HG03460 (cell line): ENCODE data around the gene CCL4.
"Not testable (repeated sequence)": the region's sequence is repeated elsewhere in the genome, so short reads cannot be mapped to it uniquely, and the experiment has no call there.

Source experiments
- ATAC-seq: cut with Tn5 transposase; IDR thresholded peaks from one replicate; pipeline ENCODE4 v1.9.1; 2021; ENCODE audit not compliant: unreplicated experiment

CCL4 gene

DNA sequence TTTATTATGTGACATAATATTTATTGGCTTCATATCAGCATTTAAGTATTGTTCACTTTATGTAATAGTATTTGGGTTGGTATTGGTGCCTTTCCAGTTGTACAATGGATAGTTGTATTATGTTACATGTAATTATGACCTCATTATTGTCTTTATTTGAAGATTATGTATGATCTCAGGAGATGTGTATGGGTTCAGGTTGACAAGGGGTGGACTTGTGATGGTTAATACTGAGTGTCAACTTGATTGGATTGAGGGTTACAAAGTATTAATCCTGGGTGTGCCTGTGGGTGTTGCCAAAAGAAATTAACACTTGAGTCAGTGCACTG is 12.0 kb downstream of the CCL4 start:
- not testable (repeated sequence) for ATAC-seq

GRCh38 chr17:36117505-36118382 is 14.1 kb downstream of the CCL4 start:
- ATAC-seq = no peak

DNA sequence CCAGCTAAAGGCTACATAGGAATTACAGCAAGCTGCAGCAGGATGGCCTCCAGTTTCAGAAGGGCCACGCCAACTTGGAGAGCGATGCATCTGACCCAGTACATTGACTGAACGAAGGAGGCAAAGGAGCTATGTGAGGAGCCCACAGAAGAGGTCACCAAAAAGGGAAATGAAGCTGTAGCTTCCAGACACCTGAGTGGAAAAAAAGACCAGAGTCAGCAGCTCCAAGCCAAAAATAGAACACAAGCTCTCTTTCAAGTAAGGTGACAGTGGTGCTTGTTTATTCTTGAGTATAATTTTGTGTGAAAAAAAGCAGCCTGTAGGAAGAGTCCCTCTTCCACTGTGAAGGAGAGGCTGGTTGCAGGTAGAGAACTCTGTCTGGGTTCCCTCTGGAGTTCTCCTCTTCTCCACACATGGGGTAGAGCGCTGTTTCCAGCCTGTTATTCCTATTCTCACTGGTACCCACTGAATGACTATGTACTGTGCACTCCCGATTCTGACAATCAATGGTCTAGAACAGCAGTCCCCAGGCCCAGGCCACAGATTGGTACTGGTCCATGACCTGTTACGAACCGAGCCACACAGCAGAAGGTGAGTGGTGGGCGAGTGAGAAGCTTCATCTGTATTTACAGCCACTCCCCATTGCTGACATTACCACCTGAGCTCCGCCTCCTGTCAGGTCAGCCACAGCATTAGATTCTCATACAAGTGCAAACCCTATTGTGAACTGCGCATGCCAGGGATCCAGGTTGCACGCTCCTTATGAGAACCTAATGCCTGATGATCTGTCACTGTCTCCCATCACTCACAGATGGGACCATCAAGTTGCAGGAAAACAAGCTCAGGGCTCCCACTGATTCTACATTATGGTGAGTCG is 15.1 kb downstream of the CCL4 start:
- ATAC-seq = no peak

DNA sequence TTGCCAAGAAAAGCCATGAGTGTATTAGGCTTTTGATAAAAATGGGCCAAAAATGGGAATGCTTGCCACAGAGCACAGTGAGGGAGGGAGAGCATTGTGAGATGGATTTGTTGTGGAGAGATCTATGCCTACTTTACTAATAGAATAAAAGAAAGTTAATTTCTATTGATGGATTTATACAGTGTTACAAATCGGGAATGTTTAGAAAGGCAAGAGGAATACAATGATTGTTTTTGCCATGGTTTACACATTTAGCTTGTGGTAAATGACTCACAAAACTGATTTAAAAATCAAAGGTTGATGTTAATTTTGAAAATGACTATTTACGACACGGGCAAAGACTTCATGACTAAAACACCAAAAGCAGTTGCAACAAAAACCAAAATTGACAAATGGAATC is 16.6 kb downstream of the CCL4 start:
- ATAC-seq = no peak

DNA sequence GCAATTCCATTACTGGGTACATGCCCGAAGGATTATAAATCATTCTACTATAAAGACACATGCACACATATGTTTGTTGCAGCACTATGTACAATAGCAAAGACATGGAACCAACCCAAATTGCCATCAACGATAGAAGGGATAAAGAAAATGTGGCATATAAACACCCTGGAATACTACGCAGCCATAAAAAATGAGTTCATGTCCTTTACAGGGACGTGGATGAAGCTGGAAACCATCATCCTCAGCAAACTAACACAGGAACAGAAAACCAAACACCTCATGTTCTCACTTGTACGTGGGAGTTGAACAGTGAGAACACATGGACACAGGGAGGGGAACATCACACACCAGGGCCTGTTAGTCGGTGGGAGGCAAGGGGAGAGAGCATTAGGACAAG is 17.5 kb downstream of the CCL4 start:
- ATAC-seq = not testable (repeated sequence)

- no peak for ATAC-seq
These were observed 19.8 kb downstream of the CCL4 start for GRCh38 chr17:36123431-36123830.

DNA sequence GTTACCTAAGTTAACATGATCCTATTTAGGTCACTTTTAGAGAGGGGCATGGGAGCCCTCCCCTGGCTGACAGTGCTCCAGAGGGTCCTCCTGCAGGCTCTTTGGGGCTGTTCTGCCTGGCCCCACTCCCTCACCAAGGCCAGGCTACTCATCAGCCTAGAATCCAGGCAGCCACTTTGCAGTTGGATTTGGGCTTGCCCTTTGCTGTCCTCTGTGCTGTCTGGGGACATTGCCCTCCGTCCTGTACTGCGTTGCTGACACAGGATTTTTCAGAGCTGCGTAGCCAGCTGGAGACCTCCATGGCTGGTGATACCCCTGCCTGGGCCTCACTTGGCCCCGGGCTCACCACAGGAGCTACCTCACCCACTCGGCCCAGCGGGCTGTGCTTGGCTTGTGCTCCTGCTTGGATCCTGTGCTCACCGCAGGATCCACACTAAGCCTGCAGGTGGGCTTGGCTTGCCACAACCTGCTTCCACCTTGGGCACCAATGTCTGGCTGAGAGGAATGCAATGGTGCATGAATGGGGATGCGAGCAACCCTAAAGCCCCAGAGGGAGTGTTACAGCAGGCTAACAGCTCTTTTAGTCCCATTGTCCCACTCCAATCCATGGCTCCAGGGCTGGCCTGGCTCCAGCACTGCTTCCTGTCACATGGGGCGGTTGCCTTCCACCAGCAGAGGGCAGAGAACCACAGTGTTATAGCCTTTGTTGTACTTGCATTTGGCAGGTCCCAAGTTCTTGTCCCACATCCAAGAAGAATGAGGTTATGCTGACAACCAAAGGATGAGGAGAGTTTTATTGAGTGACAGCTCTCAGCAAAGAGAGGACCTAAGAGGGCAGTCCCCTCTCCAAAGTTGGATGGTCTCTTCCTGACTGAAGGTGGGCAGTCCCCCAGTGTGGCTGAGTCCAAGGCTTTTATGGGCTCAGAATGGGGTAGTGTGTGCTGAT is 21.5 kb downstream of the CCL4 start:
- no peak for ATAC-seq

DNA sequence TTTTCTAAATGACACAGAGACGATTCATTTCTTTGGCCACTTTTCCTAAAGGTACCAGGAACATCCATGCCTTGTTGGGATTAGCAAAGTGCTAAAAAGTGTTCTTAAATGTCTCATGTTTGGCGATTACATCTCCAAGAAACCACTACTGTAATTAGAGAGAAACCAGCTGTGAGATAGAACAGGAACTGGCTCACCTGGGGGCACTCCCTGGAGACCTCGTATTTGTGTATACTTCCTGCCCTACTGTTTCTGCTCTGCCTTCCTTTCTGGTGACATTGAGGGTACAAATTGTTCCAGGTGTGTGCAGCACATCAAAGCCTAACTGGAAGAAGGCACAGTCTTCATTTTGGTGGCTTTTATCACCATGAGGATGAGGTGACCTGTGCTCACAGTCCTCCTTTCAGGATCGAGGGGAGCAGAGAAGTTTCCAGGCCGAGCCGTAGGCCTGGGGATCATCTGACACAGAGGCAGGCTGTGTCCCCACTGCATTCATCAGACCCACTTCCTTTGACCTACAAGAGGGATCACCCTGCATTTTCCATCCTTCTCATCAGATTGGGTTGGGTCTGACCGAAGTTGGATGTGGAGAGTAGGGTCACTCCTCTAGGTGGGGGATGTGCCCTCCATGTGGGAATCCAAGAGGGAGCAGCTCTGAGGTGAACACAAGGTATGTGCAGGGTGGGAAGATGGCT is 23.7 kb downstream of the CCL4 start:
- peak; percentile 53 for ATAC-seq

GRCh38 chr17:36127911-36128310 is 24.3 kb downstream of the CCL4 start:
- no peak for ATAC-seq

DNA sequence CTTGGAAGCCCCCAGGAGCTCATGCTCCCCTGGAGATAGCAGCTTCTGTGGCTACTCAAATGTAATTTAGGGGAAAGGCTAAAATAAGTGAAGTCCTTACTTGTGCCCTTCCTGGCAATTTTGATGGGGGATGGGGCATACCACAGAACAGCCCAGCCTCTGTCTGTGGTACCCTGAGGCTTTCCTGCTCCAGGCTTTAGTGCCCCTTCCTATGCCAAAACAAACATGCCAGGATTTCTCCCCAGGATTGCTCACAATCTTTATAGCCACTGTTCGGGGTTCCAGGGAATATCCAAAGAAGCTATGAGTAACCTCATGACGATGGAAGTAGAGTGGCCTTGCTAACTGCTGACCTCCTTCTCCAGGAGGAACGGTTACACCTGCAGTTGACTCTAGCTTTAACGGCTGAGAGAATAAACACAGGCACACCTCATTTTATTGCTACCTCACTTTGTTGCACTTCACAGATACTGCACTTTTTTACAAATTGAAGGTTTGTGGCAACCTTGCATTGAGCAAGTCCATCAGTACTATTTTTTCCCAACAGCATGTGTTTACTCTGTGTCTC is 24.9 kb downstream of the CCL4 start:
- no peak for ATAC-seq

DNA sequence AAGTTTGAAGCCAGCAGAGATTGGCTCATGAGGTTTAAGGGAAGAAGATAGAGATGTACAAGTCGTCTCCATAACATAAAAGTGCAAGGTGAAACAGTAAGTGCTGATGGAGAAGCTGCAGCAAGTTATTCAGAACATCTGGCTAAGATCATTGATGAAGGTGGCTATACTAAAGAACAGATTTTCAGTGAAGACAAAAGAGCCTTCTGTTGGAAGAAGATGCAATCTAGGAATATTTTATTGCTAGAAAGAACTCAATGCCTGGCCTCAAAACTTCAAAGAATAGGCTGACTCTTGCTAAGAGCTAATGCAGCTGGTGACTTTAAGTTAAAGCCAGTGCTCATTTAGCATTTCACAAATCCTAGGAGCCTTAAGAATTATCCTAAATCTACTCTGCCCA is 26.0 kb downstream of the CCL4 start:
- ATAC-seq = no peak

DNA sequence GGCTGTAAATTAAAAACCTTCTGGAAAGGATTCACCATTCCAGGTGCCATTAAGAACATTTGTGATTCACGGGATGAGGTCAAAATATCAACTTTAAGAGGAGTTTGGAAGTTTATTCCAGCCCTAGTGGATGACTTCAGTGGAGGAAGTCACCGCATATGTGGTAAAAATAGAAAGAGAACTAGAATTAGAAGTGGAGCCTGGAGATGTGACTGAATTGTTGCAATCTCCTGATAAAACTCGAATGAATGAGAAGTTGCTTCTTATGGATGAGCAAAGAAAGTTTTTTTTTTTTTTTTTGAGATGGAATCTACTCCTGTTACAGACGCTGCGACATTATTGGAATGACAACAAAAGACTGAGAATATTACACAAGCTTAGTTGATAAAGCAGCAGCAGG is 26.7 kb downstream of the CCL4 start:
- no peak for ATAC-seq

DNA sequence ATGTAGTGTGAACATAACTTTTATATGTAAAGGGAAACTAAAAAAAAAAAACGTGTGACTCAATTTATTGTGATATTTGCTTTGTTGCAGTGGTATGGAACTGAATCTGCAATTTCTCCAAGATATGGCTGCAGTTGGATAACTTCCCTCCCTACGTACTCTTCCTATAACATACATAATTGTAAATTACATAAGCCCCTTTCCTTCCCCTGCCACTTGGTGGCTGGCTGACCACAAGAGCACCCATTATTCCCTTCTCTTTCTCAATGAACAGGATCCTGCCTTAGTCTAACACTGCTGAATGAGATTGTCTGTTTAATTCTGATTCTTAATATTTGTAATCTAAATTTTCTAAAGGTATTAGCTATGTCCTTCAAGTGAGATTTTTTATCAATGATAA is 27.8 kb downstream of the CCL4 start:
- ATAC-seq = no peak

DNA sequence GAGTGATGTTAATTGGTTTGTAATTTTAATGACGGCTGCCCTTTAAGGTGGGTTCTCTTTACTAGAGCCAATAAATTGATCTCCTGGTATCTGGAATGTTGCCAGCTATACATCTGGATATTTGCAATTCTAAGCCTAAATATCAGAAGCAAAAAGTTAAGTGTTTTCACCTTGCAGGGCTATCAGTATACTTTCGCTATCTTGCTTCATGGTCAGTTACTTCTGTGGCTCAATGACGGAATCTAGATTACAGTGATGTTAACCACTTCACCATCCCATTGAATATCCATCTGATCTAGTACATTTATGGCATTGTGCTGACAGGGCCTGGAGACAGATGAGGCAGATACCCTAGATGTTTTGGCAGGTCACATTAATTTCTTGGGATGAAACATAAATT is 28.3 kb downstream of the CCL4 start:
- ATAC-seq = no peak

DNA sequence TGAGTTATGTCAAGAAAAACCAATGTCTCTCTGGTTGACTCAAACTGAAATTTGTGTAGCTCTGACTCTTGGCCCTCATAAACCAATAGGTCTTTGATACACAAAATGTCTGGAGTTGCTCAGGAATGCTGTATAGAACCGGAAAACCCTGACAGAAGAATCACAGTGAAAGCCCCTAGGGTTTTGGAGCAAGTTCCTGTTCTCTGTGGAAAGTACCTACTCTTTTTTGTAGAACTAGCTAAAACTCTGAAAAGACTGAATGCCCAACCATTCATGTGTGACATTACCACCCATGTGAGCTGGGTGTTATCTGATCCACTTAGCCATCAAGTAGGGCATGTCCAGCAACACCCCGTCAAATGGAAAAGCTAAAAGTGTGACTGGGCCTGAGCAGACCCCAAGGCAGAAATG is 28.8 kb downstream of the CCL4 start:
- ATAC-seq = no peak

GRCh38 chr17:36133602-36134236 is 30.1 kb downstream of the CCL4 start:
- no peak for ATAC-seq

DNA sequence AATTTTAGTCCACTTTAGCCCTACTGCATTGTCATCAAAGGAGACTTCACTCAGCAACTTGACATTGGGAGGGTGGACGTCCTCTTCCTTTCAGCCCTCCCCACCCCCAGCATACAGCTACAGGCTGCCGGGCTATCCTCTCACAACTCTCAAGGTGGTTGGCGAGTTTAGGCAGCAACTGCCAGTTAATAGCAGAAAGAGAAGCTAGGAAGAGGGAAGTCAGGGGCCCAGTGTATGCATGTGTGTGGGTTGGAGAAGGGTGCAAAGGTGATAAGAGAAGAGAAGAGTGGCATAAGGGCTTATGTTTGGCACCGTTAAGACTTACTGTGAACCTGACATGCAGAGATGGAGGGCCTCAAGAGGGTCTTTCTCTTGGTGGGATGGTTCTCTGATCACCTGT is 31.8 kb downstream of the CCL4 start:
- ATAC-seq = no peak

GRCh38 chr17:36136036-36136435 is 32.4 kb downstream of the CCL4 start:
- ATAC-seq = no peak

GRCh38 chr17:36136439-36136838 is 32.8 kb downstream of the CCL4 start:
- no peak for ATAC-seq

DNA sequence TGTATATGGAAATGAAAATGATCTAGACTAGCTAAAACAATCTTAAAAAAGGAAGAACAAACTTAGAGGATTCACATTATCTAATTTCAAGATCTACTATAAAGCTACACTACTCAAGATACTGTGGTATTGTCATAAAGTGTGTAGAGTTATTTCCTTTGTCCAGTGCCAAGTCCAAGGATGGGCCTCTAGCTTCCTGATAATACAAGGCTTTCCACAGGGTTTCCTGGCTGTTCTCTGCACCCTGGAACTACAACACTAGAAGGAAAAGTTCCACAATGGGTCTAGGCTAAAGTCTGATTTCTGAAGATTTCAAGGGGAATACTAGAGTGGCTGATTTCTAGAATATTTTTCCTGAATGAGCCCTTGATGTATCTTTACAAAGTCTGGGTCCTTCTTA is 38.6 kb downstream of the CCL4 start:
- no peak for ATAC-seq
